Gastroesophageal sphincter (tissue), 4 donors: ENCODE data around the gene SLC2A13. TPM values are rescaled to one million over a fixed set of nuclear protein-coding genes. Genes with fewer than 3 reads are reported as not detected.
"Not testable (repeated sequence)": the region's sequence is repeated elsewhere in the genome, so short reads cannot be mapped to it uniquely, and the experiment has no call there.

Experiments used
- ATAC-seq: fragments of 150-250 bp; one replicate; pipeline ENCODE4 v1.9.1; 2016; ENCODE audit warnings: mild to moderate bottlenecking, moderate library complexity
- H3K27ac ChIP-seq, 4 donors: fragments of 200-600 bp; sonication (generic) in 3 of 4; 1 replicate in 3 of 4; 2 replicates in 1 of 4; pipeline ENCODE4 v1.5.1; 2016 to 2019
- H3K27me3 ChIP-seq: fragments of 200-600 bp; sonication (generic); one replicate; pipeline ENCODE4 v1.5.1; 2019
- H3K36me3 ChIP-seq, 2 donors: fragments of 200-600 bp; sonication (generic); one replicate each; pipeline ENCODE4 v1.5.1; 2019; ENCODE audit warnings: control low read depth in 1 of 2
- H3K4me1 ChIP-seq, 3 donors: fragments of 200-600 bp; sonication (generic); 1 replicate in 2 of 3; 2 replicates in 1 of 3; pipeline ENCODE4 v1.5.1; 2016 to 2019; ENCODE audit warnings: control low read depth in 2 of 3
- H3K4me3 ChIP-seq, 2 donors: fragments of 200-600 bp; sonication (generic); one replicate each; pipeline ENCODE4 v1.5.1; 2019; ENCODE audit warnings: mild to moderate bottlenecking in 1 of 2, moderate library complexity in 1 of 2
- H3K9me3 ChIP-seq, 3 donors: fragments of 200-600 bp; sonication (generic); one replicate each; pipeline ENCODE4 v1.5.1; 2017 to 2019; ENCODE audit warnings: control low read depth in 2 of 3
- EP300 ChIP-seq: sonication (generic); formaldehyde crosslinking; IDR thresholded peaks from one replicate; pipeline ENCODE4 v1.6.1; 2017; ENCODE audit warnings: antibody characterized with exemption, mild to moderate bottlenecking
- POLR2A ChIP-seq, 2 donors: fragments of 450-650 bp; IDR thresholded peaks; one replicate each; pipeline ENCODE4 v1.6.1; 2017; ENCODE audit warnings: antibody characterized with exemption in 2 of 2, mild to moderate bottlenecking in 2 of 2, moderate library complexity in 1 of 2
- POLR2AphosphoS5 ChIP-seq: sonication (generic); formaldehyde crosslinking; IDR thresholded peaks from one replicate; pipeline ENCODE4 v1.6.1; 2017; ENCODE audit warnings: antibody characterized with exemption
- WGBS, 2 donors: methylation state at CpG; one replicate each; pipeline ENCODE4 v1.1.5; 2018; ENCODE audit warnings: low coverage in 1 of 2; 5-methylcytosine and 5-hydroxymethylcytosine counted together
- total RNA-seq, 4 donors: library from RNA; depleted of rRNA; stranded (reverse); fragments of >200 nt; gene quantifications; one replicate each; pipeline ENCODE4 v1.1.0, GENCODE V29; 2016
- TF ChIP-seq, protein P1 (sequence below), 4 experiments: fragments of 200-600 bp in 2 of 4; fragments of 450-650 bp in 2 of 4; sonication (generic) in 1 of 4; IDR thresholded peaks; one replicate each; pipeline ENCODE4 v1.5.1; 2017 to 2019; ENCODE audit warnings: antibody characterized with exemption in 4 of 4, mild to moderate bottlenecking in 2 of 4, moderate library complexity in 2 of 4

SLC2A13 gene
- total RNA-seq, 4 donors from 2014 or later, result 20.4 to 38.3 (median 22.3) TPM

DNA sequence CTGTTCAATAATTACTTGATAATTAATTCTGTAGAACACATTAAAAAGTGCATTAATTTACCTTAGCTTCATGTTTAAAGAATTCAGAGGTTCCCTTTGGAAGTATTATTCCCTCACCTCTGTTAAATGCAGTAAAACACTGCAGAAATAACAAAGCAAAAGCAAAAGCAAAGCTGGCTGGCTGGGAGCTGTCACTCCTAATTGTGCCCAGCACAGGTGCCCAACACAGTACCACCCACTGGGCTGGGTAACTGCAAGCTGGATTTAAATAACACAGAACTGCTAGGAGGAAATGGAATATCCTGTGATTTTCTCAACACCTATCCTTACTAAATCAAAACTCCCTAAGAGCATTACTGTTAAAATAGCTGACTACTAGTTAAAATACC is 72.6 kb downstream of the SLC2A13 start:
- Histone ChIP-seq H3K36me3 (no peaks in the 10 kb centered on the region), H3K4me3 (no peak overlapping the region), H3K9me3 (no peaks in the 10 kb centered on the region), H3K27ac (no peak overlapping the region), H3K4me1 (peaks cover 0 to 34% (median 2%) of the 10 kb centered on the region in 3 donors), H3K27me3 (no peaks in the 10 kb centered on the region)
- no peak for ATAC-seq
- TF ChIP-seq, protein P1, sequence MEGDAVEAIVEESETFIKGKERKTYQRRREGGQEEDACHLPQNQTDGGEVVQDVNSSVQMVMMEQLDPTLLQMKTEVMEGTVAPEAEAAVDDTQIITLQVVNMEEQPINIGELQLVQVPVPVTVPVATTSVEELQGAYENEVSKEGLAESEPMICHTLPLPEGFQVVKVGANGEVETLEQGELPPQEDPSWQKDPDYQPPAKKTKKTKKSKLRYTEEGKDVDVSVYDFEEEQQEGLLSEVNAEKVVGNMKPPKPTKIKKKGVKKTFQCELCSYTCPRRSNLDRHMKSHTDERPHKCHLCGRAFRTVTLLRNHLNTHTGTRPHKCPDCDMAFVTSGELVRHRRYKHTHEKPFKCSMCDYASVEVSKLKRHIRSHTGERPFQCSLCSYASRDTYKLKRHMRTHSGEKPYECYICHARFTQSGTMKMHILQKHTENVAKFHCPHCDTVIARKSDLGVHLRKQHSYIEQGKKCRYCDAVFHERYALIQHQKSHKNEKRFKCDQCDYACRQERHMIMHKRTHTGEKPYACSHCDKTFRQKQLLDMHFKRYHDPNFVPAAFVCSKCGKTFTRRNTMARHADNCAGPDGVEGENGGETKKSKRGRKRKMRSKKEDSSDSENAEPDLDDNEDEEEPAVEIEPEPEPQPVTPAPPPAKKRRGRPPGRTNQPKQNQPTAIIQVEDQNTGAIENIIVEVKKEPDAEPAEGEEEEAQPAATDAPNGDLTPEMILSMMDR (IDR thresholded peaks at IDR 0.05), result no peak
- TF ChIP-seq EP300 (no peak), POLR2AphosphoS5 (no peak), POLR2A (IDR thresholded peaks at IDR 0.05) (no peak)

DNA sequence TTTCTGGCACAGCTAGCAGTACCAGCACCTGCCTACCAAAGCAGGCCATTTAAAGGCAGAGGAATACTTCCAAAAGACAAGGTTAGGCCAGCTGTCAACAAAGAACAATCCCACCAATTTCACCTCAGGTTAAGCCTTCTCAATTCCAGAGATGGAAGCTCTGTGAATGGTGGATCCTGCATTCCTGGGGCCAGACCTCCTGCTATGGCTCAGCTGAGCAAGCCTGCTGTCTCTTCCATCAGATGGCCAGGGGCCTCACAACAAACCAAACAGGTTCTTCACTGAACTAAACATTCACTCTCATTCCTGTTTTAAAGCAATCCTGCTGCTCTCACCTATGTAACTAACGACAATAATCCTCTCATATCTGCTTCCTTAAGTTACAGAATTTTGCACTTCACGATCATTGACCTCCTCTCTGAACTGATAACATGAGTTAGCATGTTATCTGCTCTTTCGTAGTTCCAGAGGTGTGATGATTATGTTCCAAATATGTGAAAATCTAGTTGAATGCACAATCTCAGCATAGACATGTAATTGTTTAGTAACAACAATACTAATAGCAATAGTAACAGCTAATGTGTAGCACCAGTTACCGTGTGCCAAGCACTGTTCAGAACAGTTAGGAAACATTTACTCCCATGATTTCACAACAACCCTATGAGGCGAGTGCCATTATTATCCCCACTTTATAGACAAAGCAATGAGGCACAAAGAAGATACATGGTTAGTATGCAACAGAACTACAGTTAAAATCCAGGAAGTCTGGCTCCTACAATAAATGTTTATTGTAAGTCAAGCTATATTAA is 73.2 kb downstream of the SLC2A13 start:
- 88 to 100% methylated on average over 5 of the region's 5 CpGs for WGBS, 2 donors
- H3K9me3 ChIP-seq, result no peaks in the 10 kb centered on the region
- H3K4me1 ChIP-seq, result peaks cover 0 to 34% (median 2%) of the 10 kb centered on the region in 3 donors
- H3K27ac ChIP-seq, result no peak overlapping the region
- no peak for ATAC-seq
- no peaks in the 10 kb centered on the region for H3K27me3 ChIP-seq
- peaks cover 0 to under 1% of the 10 kb centered on the region in 2 donors for H3K36me3 ChIP-seq
- H3K4me3 ChIP-seq, result no peak overlapping the region
- TF ChIP-seq, protein P1 (IDR thresholded peaks at IDR 0.05), result no peak
- TF ChIP-seq POLR2AphosphoS5 (no peak), POLR2A (IDR thresholded peaks at IDR 0.05) (no peak), EP300 (no peak)

DNA sequence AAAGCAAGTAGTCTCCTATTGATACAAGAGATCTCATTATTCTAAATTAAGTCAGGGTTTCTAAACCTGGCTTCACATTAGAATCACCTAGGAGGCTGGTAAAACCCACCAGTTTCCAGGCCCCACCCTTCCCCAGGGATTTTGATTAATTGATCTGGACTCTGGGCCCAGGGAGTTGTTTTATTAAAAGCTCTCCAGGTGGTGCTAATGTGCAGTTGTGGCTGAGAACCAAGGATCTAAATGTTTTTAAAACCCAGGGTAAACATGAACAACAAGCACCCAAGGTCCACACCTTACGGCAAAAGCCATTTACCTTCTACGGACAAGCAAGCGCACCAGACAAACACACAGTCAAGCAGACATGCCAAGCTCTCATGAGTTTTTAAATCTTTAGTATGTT is 73.9 kb downstream of the SLC2A13 start:
- H3K9me3 ChIP-seq, result no peaks in the 10 kb centered on the region
- 86 to 97% methylated on average over 3 of the region's 3 CpGs for WGBS, 2 donors
- no peak overlapping the region for H3K4me3 ChIP-seq
- TF ChIP-seq, protein P1 (IDR thresholded peaks at IDR 0.05), result peak in 1 of 4 experiments; percentile 10
- no peak for TF ChIP-seq POLR2AphosphoS5
- no peaks in the 10 kb centered on the region for H3K27me3 ChIP-seq
- no peak for ATAC-seq
- H3K4me1 ChIP-seq, result peaks cover 0 to 34% (median 2%) of the 10 kb centered on the region in 3 donors
- no peak overlapping the region for H3K27ac ChIP-seq
- H3K36me3 ChIP-seq, result peaks cover 0 to 7% of the 10 kb centered on the region in 2 donors

DNA sequence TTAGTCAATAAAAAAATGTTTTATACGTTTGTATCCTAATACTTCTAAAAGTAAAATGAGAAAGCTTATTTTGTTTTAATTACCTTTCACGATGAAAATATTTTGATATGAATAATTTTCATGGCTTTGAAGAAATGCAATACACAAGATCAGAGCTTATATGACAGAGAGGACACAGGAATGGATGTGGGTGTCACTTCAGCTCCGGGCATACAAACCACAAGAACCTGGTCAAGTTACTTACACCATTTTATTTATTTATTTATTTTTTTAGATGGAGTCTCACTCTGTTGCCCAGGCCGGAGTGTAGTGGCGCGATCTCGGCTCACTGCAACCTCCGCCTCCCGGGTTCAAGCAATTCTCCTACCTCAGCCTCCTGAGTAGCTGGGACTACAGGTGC is 74.9 kb downstream of the SLC2A13 start:
- not testable (repeated sequence) for H3K27me3 ChIP-seq, H3K27ac ChIP-seq, ATAC-seq, H3K9me3 ChIP-seq, H3K4me3 ChIP-seq, H3K36me3 ChIP-seq
- WGBS, 2 donors, result 84 to 96% methylated on average over 6 to 9 of the region's 9 CpGs
- peaks cover 0 to 34% (median 2%) of the 10 kb centered on the region in 3 donors for H3K4me1 ChIP-seq

DNA sequence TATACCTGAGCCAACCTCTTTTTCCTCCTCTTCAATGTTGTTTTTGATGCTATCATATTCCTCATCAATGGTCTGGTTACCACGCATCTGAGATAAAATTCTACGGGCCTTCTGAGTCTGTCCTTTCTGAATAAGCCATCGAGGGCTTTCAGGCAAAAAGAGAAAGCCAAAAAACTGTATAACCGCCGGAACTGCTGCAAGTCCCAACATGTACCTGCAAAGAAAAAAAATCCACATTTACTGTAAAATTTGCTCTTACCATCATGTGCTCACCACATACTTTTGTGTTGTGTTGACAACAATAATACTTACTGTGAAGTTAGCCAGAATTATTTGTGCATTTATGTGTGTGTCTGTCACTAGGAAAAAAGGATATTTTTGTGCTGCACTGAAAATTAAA is 77.6 kb downstream of the SLC2A13 start:
- Histone ChIP-seq H3K4me1 (peaks cover 0 to 19% (median 2%) of the 10 kb centered on the region in 3 donors), H3K27me3 (no peaks in the 10 kb centered on the region), H3K36me3 (peaks cover 0 to 7% of the 10 kb centered on the region in 2 donors), H3K4me3 (no peak overlapping the region), H3K27ac (no peak overlapping the region), H3K9me3 (no peaks in the 10 kb centered on the region)
- no peak for ATAC-seq
- WGBS, 2 donors, result 92 to 95% methylated on average over 4 to 5 of the region's 5 CpGs
- TF ChIP-seq POLR2AphosphoS5 (no peak), EP300 (no peak), POLR2A (IDR thresholded peaks at IDR 0.05) (no peak)
- TF ChIP-seq, protein P1 (IDR thresholded peaks at IDR 0.05), result no peak
